22Rv1 (cell line): Measurements from ENCODE around the gene CAP2.

Source experiments
- H3K27ac ChIP-seq: fragments of 450-650 bp; 2 replicates; pipeline ENCODE4 v1.5.1; 2017
- ZFX ChIP-seq: fragments of 450-650 bp; IDR thresholded peaks from 2 replicates; pipeline ENCODE4 v1.6.1; 2017; ENCODE audit warnings: antibody characterized with exemption, borderline replicate concordance
- TF ChIP-seq, protein P1 (sequence below): fragments of 450-650 bp; IDR thresholded peaks from 2 replicates; pipeline ENCODE4 v1.5.1; 2017; ENCODE audit warnings: mild to moderate bottlenecking

Gene CAP2

DNA sequence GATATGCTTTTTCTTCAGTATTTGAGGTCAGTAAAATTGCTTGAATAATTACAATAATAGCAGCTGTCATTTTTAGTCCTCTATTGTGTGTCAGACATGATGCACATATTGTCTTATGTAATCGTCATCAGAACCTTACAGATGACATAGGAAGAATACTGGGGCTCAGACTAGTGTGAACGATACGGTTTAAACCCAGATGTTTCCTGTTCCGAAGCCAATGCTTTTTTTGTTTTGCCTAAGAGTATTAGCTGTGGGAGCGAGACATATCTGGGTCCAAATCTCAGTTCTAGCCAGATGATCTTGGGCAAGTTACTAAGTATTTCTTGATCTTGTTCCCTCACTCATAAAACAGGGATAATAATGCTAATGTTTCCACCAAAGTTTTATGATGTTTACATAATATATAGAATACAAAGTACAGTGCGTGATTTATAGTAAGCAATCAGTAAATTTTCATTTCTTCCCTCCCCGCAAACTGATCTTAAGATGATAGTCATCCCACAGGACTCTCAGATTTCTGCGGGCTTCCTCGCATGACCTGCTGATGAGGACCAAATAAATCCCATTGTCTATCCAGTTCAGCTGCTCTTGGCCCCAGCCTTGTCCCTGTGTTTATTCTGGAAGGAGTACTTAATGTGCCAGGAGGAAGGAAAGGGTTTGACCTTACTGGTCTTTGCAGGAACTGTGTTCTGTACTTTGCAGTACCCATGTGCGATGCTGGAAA lies 98.2 kb downstream of the CAP2 start:
- no peak for TF ChIP-seq ZFX
- TF ChIP-seq, protein P1, sequence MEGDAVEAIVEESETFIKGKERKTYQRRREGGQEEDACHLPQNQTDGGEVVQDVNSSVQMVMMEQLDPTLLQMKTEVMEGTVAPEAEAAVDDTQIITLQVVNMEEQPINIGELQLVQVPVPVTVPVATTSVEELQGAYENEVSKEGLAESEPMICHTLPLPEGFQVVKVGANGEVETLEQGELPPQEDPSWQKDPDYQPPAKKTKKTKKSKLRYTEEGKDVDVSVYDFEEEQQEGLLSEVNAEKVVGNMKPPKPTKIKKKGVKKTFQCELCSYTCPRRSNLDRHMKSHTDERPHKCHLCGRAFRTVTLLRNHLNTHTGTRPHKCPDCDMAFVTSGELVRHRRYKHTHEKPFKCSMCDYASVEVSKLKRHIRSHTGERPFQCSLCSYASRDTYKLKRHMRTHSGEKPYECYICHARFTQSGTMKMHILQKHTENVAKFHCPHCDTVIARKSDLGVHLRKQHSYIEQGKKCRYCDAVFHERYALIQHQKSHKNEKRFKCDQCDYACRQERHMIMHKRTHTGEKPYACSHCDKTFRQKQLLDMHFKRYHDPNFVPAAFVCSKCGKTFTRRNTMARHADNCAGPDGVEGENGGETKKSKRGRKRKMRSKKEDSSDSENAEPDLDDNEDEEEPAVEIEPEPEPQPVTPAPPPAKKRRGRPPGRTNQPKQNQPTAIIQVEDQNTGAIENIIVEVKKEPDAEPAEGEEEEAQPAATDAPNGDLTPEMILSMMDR = no peak

DNA sequence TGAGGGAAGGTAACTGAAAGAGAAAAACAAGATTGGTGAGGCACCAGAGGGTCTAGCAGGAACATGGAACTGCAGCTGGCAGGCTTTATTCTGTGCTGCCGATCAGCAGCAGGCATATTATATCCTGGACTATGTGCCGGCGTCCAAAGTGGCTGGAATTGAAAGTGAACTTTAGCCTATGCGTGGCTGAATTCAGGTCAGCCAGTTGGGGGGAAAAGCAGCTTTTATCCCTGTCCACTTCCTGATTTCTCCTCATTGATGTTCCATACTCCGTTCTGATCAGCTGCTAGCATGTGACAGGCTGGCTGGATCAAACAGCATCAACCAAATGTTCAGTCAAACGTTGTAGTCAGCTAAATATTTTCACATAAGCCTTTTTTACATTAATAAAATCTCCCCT lies 99.0 kb downstream of the CAP2 start:
- H3K27ac ChIP-seq = peak overlapping the region; percentile 55
- TF ChIP-seq ZFX = no peak
- TF ChIP-seq, protein P1 = no peak

More for the DNA sequence above, 98.2 kb downstream of the CAP2 start:
- H3K27ac ChIP-seq = peak overlapping the region; percentile 55

DNA sequence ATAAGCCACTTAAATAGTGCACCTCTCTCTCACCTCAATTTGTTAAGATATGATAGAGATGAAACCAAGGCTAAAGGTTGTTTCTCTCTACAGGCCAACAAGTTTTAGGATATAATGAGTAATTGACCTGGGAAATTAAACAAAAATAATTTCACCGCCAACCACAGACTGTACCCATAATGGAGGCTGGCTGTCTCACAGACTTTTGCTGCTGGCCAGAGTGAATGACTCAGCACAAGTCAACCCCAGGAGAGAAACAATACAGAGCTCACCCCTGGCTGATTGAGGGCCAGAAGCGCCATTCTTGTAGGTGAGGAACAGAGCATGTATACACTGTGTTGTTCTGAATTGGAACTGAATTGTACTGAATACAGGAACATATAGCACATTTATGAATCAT lies 99.9 kb downstream of the CAP2 start:
- H3K27ac ChIP-seq = no peak overlapping the region
- no peak for TF ChIP-seq ZFX
- TF ChIP-seq, protein P1 = no peak

DNA sequence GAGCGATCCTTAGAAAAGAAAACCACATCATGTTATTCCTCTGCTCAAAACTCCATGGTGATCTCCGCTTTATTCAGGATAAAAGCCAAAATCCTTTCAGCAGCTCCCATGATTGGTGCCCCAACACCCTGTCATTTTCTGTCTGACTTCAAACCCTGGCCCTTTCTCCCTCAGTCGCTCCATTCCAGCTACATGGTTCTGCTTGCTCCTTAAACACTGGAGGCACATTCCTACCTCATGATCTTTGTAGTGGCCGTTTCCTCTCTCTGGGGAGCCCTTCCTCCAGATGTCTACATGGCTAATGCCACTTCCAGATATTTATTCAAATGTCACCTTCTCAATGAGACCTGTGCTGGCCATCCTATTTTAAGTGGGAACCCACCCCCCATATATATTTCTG lies 100.8 kb downstream of the CAP2 start:
- H3K27ac ChIP-seq = no peak overlapping the region

DNA sequence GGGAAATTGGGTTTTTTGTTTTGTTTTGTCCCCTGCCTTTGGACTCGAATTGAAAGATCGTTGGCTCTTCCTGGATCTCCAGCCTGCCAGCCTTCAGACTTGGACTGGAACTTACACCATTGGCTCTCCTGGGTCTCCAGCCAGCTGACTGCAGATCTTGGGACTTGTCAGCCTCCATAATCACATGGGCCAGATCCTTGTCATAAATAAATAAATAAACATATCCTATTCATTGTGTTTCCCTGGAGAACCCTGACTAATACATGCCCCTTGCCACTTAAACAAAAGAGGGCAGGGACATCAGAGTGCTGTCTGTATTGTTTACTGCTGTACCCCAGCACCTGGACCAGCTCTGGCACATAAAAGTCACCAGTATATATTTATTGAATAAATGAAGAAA lies 101.5 kb downstream of the CAP2 start:
- TF ChIP-seq, protein P1 = no peak
- TF ChIP-seq ZFX = no peak
- no peak overlapping the region for H3K27ac ChIP-seq

More for the DNA sequence above, 100.8 kb downstream of the CAP2 start:
- TF ChIP-seq, protein P1 = no peak
- TF ChIP-seq ZFX = no peak

DNA sequence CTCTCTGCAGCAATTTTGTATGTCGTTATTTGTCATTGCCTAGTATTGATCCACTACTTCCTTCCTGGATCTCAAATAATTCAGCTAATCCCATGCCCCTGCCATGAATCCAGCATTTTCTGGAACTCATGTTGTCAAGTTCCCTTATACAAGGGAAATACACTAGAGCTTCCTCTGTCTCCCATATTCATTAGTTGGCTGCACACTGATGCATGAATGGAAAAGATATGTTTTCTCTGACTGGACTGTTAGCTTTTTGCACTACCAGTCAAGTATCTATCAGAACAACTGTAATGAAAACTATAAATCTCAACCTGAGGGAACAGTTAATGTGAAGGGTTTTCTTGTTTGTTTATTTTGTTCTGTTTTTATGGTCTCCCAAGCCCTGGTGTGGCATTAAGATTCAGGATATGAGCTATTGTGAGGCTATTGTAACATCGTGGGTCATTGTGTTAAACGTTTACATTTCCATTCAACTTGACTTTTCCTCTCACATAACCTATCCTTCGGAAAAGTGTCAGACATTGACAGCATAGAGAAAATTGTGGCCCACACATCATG lies 104.2 kb downstream of the CAP2 start:
- H3K27ac ChIP-seq = no peak overlapping the region
- TF ChIP-seq, protein P1 = no peak
- no peak for TF ChIP-seq ZFX

DNA sequence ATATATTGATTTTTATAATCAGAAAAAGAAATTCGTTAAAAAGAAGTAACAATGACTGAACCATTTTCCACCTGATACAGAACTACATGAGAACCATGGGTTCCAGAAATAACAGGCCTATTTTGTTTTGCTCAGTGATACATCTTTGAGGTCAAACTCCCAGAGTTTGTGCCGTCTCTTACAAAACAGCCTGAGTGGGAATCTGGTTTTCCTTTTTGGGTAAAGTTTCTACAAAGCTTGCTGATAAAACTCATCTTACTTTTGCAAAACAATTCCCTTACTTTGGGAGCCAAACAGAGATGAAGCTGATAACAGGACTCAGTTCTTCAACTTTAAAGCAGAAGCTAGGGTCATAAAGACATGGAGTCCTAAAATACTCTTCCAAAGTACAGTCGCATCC lies 108.0 kb downstream of the CAP2 start:
- H3K27ac ChIP-seq = peak overlapping the region; percentile 58
- TF ChIP-seq ZFX = no peak
- TF ChIP-seq, protein P1 = no peak
